GM21381 (cell line): ENCODE results near the gene CHRM1.

Experiments
- ATAC-seq: cut with Tn5 transposase; IDR thresholded peaks from one replicate; pipeline ENCODE4 v1.9.1; 2021; ENCODE audit warnings: mild to moderate bottlenecking, moderate library complexity; ENCODE audit not compliant: unreplicated experiment

The CHRM1 gene

DNA sequence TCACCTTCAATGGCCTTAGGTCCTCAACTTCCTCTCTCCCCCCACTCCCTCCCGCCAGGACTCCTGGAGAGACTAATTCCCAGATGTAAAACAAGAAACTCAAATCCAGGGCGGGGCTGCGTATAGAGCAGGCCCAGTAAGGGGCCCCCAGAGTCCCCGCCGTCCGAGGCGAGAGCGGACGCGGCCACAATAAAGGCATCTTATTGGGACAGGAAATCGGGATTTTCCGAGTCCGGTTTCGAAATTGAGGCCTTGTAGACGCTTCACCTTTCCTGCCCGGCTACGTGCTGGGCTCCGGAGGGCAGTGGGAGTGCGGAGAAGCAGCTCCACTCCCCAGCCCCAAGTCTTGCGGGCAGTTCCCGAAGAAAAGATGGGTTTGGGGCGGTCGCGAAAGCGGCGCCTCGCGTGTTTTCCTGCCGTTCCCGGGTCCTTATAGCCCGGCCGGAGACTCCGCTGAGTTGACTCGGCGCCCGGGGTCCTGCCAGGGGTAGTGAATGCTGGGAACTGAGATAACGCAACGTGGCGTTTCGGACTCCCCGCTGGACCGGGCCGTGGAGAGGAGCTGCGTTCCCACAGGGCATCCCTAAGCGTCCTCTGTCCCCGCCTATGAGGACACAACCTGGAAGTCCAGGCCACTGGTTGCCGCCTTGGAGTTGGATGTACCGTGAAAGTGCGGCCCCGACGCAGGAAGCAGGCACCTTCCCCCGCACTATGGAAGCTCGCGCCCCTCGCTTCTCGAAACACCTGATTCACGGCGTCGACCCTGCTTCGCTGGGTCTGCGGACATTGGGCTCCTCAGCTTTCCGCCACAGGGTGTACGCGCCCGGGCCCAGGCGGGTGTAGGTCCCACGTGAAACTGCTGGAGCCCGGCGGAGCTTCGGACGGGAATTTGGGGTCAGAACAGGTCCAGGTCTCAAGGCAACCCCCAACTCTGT lies 4.8 kb upstream of the CHRM1 start:
- no peak for ATAC-seq

DNA sequence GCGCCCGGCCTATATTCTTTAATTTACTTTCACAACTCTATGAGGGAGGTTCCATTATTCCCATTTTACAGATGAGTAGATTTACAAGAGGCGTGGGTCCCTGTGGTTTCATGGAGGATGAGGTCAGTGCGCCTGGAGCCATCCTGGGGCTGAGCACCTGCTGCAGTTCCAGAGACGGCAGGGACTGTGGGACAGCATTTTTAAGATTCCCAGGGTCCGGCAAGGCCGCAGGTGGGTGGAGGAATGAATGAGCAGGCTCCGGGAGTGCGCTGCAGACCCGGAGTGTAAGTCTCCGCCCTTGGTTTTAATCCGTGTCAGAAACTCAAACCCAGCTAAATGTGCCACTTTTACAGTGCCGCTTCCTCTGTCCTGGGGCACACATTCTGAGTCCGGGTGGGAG lies 4.1 kb upstream of the CHRM1 start:
- no peak for ATAC-seq

DNA sequence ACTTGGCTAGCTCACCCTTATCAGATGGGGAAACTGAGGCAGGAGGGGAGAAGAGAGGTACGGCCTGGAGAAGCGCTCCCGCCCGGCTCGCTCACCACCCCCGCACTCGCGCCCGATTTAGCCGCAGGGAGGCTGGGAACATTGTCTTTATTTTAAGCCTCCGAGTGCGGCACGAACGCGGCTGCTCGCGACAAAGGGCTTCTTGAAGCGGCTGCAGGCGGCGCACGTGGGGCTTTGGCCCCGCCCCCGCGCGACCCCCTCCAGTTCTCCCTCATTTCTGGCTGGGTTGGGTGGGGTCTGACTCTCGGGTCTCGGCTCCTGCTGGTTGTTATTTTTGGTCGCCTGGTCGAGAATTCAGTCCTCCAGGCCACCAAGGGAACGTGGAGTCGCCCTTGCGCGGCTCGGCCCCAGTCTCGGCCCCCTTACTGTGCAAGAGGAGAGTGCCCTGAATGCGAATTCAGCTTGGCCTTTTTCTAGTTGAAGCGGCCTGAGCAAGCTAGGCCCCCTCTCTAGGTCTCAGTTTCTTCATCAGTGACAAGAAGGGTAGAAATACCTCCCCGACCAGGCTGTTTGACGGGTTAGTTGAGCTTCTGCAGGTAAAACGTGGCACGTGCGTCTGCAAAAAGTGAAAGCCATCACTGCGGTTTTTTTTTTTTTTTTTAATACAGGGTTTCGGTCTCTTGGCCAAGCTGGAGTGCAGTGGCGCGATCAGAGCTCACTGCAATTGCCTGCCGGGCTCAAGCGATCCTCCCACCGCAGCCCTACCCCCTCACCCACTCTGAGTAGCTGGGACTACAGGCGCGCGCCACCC lies 2.6 kb upstream of the CHRM1 start:
- no peak for ATAC-seq

- ATAC-seq, result no peak
Observed at GRCh38 chr11:62922653-62923431, 1.7 kb upstream of the CHRM1 start.

DNA sequence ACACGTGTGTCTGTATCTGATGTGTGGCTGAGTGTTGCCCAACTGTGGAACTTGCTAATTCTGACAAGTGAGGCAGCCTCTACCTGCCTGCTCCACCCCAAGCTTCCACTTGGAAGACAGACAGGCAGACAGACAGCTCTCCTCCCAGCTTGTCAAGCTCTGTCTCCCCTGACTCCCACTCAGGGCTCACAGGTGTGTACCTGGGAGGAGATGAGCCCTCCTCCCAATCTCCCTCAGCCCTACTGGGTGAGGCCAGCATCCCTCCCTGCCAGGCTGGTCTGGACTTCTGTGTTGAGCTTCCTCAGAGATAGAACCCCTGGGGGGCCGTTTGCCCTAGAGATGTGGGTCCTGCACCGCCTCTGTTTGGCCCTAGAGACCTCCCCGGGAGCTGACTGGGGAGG lies 1.0 kb upstream of the CHRM1 start:
- no peak for ATAC-seq

GRCh38 chr11:62921573-62922188 lies 518 bp upstream of the CHRM1 start:
- ATAC-seq, result no peak

DNA sequence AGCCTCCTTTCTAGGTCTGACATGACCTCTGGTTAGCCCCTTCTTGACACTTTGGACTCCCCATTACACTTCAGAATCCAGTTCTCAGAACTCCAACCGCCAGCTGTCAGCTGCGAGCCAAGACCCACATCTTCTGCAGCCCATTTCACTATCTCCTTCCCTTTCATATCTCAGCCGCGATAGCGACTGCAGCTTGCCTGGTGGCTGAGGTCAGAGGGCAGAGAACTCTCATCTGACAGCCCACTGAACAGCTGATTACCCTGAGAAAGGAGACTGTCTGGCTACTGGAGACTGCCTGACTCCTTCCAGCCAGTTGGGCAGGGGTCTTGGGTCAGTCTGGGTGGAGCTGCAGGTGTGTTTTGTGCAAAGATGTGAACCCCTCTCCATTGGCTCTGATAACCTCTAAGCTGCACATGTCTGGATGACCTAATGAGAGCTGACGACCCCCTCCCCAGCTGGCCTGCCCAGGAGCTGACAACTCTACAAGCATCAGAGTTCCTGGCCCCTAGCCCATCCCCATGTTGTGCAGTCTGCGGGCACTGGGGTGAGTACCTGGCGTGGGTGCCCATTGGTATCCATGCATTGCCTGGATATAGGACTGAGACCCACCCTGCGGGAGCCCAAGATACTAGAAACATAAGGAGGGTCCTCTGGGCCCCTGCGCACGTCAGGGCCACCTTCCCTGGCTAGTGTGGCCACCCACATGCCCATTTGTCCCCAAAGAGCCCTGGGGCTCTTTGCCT lies 1.1 kb downstream of the CHRM1 start:
- ATAC-seq, result no peak

DNA sequence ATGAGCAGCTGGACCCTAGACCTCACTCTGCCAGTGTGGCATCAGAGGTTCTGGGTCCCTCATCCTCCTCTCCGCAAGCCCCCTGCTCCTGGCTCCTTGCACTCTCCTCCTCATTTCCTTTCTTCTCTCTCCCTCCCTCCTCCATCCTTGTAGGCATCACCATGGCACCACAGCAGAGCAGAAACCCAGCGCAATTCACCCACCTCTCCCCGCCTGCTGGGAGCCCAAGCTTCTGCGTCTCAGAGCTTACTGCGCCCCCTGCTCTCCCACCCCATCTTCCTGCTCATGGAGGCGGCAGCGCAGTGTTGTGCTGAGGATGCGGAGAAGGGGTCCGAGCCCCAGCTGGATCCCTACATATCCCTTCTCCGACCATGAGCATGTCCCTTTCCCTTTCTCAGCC lies 1.7 kb downstream of the CHRM1 start:
- ATAC-seq, result no peak

GRCh38 chr11:62918531-62918930 lies 2.6 kb downstream of the CHRM1 start:
- no peak for ATAC-seq

DNA sequence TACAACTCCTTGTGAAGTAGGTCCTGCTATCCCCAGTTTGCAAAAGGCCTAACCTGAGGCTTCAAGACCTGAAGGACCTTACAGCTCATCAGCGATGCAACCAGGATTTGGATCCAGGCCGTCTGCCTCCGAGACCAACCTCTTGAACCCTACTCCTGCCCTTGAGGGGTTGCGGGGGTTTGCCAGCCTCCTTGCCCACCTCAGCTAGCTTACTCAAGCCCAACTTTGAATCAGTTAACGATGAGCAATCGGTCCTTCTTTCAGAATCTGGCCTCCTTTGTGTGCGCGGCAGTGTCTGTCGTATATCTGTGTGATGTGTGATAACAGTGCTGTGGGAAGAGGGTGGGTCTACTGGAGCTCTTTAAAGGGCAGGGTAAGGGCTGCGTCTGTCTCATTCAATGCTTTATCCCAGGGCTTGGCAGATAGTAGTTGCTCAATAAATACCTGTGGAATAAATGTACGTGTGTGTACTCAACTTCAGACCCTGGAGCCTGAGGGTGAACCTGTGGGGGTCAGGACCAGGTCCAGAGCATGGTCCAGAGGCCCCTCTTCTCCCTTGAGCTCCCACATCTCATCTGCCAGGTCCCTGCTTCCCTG lies 3.2 kb downstream of the CHRM1 start:
- ATAC-seq, result no peak

GRCh38 chr11:62914416-62914815 lies 6.7 kb downstream of the CHRM1 start:
- no peak for ATAC-seq

DNA sequence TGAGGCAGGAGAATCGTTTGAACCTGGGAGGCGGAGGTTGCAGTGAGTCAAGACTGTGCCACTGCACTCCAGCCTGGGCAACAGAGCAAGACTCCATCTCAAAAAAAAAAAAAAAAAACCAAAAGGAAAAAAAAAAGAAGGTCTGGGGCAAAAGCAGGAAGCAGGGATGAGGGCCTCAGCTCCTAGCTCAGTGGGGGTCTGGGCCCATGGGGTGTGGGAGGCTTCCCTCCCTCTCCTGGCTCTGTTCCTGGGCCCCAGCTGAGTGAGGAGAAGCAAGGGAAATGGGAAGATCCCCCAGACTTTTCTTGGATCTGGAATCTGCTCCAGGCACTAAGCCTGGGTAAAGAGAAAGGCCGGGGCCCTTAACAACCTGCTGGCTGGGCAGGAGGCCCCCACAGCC lies 8.9 kb downstream of the CHRM1 start:
- ATAC-seq, result no peak

DNA sequence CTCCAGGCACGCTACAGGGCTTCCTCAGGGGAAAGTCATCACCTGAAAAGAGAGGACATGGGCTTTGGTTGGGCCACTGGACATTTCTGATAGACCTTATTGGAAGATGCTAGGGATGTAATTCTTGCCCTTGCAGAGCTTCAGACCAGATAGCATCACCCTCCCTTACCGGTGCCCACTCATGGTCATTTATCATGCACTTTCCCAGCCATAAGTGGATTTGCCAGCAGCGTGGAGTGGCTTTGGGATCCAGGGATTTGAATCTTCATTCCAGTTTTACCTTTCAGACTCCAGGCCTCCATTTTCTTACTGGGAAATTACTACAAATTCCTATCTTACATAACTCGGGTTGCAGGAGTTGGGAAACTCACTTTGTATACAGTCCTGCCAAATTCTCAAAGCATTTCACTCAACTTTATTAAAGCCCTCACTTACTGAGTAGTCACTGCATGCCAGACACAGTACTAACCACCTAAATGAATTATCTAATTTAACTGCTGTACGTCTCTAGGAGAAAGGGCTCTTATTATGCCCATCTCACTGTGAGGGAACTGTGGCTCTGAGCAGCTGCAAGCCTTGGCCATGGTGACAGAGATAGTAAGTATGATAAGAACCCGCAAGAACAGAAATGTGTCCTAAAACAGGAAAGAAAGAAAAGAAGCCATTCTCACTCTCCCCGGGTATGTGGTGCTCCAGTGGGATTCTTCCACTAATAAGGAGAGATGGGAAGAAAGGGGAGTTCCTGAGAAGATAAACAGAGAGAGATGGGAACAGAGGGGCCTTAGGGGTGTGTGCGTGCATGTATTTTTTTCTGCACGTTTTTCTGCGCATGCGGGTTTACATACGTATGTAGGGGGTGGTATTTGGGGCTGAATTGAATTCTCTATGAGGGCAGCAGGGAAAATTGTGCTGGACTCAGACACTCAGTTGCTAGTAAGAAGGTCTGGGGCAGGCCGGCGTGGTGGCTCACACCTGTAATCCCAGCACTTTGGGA lies 9.7 kb downstream of the CHRM1 start:
- ATAC-seq, result no peak

- ATAC-seq, result no peak
Observed at GRCh38 chr11:62910141-62910882, 10.9 kb downstream of the CHRM1 start.

- ATAC-seq, result no peak
Observed at GRCh38 chr11:62909107-62909894, 11.9 kb downstream of the CHRM1 start.

DNA sequence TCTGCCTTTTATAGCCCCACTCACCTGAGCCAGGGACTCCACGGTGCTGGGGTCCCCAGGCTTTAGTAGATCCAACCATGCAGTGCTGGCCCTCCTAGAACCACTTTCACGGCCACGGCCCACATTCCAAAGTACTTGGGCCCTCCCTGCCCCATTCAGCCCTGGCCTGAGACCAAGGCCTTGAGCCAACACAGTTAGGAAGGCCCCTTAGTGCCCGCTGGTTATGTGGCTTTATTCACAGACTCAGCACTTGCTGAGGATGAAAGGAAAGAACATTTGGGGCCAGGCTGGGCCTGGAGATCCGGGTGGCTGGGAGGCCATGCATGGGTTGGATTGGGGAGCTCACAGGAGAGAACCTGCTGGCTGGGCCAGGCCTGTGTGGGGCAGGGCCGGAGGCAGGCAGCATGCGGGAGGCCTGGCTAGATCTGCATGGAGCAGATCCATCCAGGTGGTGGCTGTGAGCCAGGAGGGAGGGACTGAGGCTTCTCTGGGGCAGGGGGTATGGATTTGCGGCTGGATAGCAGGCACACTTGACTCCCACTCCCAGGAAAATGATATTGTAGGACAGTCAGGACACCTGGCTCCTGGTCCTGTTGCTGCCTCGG lies 12.6 kb downstream of the CHRM1 start:
- ATAC-seq, result no peak
